ENCODE results near the gene ADGRL2. TPM values are rescaled to one million over a fixed set of nuclear protein-coding genes. Genes with fewer than 3 reads are reported as not detected.

The ADGRL2 gene
- total RNA-seq, 2 donors from 2014 or later, result 61.6 to 76.4 TPM

- no peaks in the 10 kb centered on the region for H3K9me3 Mint-ChIP-seq
- no peaks in the 10 kb centered on the region for H3K27me3 Mint-ChIP-seq (ENCODE audit: insufficient read depth)
- H3K9me3 ChIP-seq (ENCODE audit: control insufficient read depth, low read length), result no peaks in the 10 kb centered on the region
- TF ChIP-seq CTCF (conservative IDR thresholded peaks at IDR 0.05), result no peak
- no peaks in the 10 kb centered on the region for H3K36me3 Mint-ChIP-seq (ENCODE audit: low read depth)
- H3K4me1 ChIP-seq (ENCODE audit: control insufficient read depth, insufficient read depth, low read length), result no peaks in the 10 kb centered on the region
- H3K4me3 Mint-ChIP-seq, result no peak overlapping the region
- H3K9ac ChIP-seq (ENCODE audit: extremely low read depth, low read length, poor library complexity, severe bottlenecking), result no peak overlapping the region
- no peak overlapping the region for H3K27ac ChIP-seq (ENCODE audit: low read depth, low read length)
- H3K4me3 ChIP-seq (ENCODE audit: low read length), result no peak overlapping the region
- H3K27ac Mint-ChIP-seq, result no peak overlapping the region
- DNase-seq, result no peak
- peaks cover 7% of the 10 kb centered on the region for H3K4me1 Mint-ChIP-seq
- H3K27me3 ChIP-seq (ENCODE audit: control insufficient read depth, insufficient read depth, low read length, poor library complexity, severe bottlenecking), result no peaks in the 10 kb centered on the region
- no peaks in the 10 kb centered on the region for H3K36me3 ChIP-seq (ENCODE audit: control insufficient read depth, insufficient read depth, low read length)
- WGBS, 2 experiments (ENCODE audit: insufficient coverage in 1 of 2, insufficient read length in 1 of 2), result 80 to 91% methylated on average over 1 to 2 of the region's 2 CpGs
These were observed 43.9 kb upstream of the ADGRL2 start for GRCh38 chr1:81756872-81757271.

GRCh38 chr1:81757398-81758020, 43.2 kb upstream of the ADGRL2 start:
- Histone ChIP-seq H3K9ac (ENCODE audit: extremely low read depth, low read length, poor library complexity, severe bottlenecking) (no peak overlapping the region), H3K4me3 (ENCODE audit: low read length) (no peak overlapping the region), H3K4me1 (ENCODE audit: control insufficient read depth, insufficient read depth, low read length) (no peaks in the 10 kb centered on the region), H3K27me3 (ENCODE audit: control insufficient read depth, insufficient read depth, low read length, poor library complexity, severe bottlenecking) (no peaks in the 10 kb centered on the region), H3K36me3 (ENCODE audit: control insufficient read depth, insufficient read depth, low read length) (no peaks in the 10 kb centered on the region), H3K27ac (ENCODE audit: low read depth, low read length) (no peak overlapping the region), H3K9me3 (ENCODE audit: control insufficient read depth, low read length) (no peaks in the 10 kb centered on the region)
- no peak overlapping the region for H3K4me3 Mint-ChIP-seq
- DNase-seq, result no peak
- 93 to 100% methylated on average over 1 to 8 of the region's 8 CpGs for WGBS, 2 experiments (ENCODE audit: insufficient coverage in 1 of 2, insufficient read length in 1 of 2)
- H3K27ac Mint-ChIP-seq, result no peak overlapping the region
- H3K4me1 Mint-ChIP-seq, result peaks cover 7% of the 10 kb centered on the region
- no peaks in the 10 kb centered on the region for H3K36me3 Mint-ChIP-seq (ENCODE audit: low read depth)
- no peak for TF ChIP-seq CTCF (conservative IDR thresholded peaks at IDR 0.05)
- H3K9me3 Mint-ChIP-seq, result no peaks in the 10 kb centered on the region
- no peaks in the 10 kb centered on the region for H3K27me3 Mint-ChIP-seq (ENCODE audit: insufficient read depth)

- 57 to 94% methylated on average over 1 to 2 of the region's 2 CpGs for WGBS, 2 experiments (ENCODE audit: insufficient coverage in 1 of 2, insufficient read length in 1 of 2)
- H3K27me3 ChIP-seq (ENCODE audit: control insufficient read depth, insufficient read depth, low read length, poor library complexity, severe bottlenecking), result no peaks in the 10 kb centered on the region
- peaks cover 7% of the 10 kb centered on the region for H3K4me1 Mint-ChIP-seq
- no peaks in the 10 kb centered on the region for H3K27me3 Mint-ChIP-seq (ENCODE audit: insufficient read depth)
- H3K36me3 Mint-ChIP-seq (ENCODE audit: low read depth), result no peaks in the 10 kb centered on the region
- no peaks in the 10 kb centered on the region for H3K9me3 ChIP-seq (ENCODE audit: control insufficient read depth, low read length)
- H3K36me3 ChIP-seq (ENCODE audit: control insufficient read depth, insufficient read depth, low read length), result no peaks in the 10 kb centered on the region
- DNase-seq, result no peak
- no peaks in the 10 kb centered on the region for H3K4me1 ChIP-seq (ENCODE audit: control insufficient read depth, insufficient read depth, low read length)
- no peak overlapping the region for H3K27ac Mint-ChIP-seq
- H3K4me3 ChIP-seq (ENCODE audit: low read length), result no peak overlapping the region
- H3K27ac ChIP-seq (ENCODE audit: low read depth, low read length), result no peak overlapping the region
- H3K9me3 Mint-ChIP-seq, result no peaks in the 10 kb centered on the region
- no peak overlapping the region for H3K9ac ChIP-seq (ENCODE audit: extremely low read depth, low read length, poor library complexity, severe bottlenecking)
- no peak for TF ChIP-seq CTCF (conservative IDR thresholded peaks at IDR 0.05)
- H3K4me3 Mint-ChIP-seq, result no peak overlapping the region
These were observed 42.6 kb upstream of the ADGRL2 start for GRCh38 chr1:81758181-81758580.
